Middle frontal gyrus (tissue), 1 donor: ENCODE data around the gene UMAD1.

Experiments used
- DNase-seq: peaks from one replicate; pipeline ENCODE4 v3.0.0-alpha.2; 2015; ENCODE audit warnings: low spot score; ENCODE audit errors: extremely low spot score

UMAD1 gene

DNA sequence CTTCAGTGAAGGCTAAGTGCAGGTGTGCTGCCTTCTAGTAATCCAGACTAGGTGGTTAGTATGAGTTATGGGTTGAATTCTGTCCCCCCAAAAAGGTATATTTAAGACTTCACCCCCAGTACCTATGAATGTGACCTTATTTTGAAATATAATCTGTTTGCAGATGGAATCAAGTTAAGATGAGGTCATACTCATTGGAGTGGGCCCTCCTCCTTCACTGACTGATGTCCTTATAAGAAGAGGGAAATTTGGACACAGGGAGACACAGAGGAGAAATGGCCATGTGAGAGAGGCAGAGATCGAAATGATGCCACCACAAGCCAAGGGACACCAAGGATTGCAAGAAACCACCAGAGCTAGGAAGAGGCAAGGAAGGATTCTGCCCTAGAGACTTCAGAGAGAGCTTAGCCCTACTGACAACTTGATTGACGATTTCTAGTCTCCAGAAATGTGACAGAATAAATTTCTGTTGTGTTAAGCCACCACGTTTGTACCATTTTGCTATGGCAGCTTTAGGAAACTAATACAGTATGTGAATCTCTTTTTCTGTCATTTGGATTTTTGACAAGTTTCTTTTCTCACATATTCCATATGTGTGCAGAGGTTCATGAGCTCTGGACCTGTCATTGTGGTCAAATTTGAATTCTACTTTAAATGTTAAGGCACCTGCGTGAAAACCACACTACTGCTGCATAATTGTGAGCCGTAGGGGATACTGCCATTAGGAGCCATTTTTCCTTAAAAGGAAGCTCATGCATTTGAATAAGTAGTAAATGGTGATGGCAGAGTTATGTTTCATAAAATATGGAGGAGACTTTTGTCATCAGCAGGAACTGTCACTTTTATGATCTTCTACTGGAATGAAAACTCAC lies 80.4 kb downstream of the UMAD1 start:
- DNase-seq: no peak

DNA sequence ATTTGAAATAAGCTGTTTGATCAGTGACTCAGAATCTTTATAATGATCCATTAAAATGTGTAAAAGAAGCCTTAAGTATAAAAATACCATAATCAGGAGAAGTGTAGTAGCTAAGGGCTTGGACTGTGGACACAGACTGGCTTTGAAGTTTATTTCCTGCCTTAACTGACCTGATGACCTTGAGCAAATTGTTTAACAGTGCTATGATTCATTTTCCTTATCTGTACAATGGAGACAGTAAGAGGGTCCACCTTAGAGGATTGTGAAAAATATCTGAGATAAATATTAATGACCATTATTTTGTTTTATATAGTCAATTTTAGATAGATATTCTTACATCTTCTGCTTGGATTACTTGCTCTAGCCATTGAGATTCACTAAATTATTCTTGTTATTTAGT lies 91.2 kb downstream of the UMAD1 start:
- no peak for DNase-seq

DNA sequence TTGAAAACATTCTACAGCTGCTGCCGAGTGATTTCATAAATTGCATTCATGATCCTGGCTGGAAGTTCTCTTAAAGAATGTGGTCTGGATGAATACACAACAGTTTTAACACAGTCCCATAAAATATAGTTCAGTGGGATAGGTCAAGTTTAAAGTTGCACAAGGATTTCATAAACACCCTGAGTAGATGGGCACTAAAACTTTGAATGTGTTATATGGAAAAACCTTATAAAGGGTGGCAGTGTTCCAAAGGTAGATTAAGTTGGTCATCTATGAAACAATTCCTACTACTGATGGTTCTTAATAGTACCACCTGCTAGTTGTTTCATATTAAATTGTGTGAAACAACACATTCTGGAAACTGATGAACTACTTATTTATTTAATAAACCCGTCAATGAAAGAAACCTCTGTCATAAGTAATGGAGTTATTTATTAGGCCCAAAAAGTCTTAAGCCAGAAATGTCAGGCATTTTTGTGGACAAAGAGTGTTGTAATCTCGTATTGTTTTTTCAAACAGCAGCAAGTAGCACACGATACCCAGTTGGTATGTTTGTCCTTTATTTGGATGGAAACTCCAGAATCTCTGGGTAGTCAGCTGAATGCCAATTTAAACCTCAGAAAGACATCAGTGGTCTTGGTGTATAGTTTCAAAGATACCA lies 92.2 kb downstream of the UMAD1 start:
- no peak for DNase-seq

DNA sequence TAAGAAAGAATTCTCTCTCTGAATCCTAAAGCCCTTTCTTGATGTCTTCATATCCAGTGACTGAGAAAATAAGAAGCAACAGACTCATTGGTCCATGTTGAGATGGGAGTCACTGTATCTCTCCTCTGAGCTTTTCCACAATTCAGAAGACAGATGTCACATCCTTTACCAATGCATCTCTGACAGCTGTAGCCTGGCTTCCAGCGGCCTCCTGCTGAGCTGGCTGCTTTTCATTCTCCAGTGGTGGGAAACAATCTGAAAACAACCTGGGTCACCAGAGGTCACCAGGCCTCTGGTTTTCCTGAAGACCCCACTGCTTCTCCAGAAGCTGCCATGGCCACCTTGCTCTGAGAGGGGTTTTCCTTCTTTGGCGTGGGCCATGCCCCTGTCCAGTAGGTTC lies 96.1 kb downstream of the UMAD1 start:
- DNase-seq: no peak

DNA sequence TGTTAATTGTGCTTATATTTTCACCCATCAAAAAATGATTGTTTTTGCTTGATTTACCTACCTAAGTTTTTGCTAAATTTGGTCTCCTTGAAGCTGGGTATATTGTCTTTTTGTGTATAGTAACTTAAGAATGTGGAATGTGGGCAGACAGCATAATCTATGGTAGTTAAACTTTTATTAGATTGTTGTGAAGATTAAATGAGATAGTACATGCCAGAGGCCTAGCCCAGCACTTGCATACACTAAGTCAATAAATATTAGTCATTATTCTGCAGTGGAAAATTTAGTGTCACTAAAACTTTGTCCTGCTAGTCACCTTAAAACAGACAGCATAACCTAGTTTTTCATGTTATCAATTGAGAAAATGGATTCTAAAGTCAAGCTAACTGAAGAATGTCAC lies 97.1 kb downstream of the UMAD1 start:
- no peak for DNase-seq

DNA sequence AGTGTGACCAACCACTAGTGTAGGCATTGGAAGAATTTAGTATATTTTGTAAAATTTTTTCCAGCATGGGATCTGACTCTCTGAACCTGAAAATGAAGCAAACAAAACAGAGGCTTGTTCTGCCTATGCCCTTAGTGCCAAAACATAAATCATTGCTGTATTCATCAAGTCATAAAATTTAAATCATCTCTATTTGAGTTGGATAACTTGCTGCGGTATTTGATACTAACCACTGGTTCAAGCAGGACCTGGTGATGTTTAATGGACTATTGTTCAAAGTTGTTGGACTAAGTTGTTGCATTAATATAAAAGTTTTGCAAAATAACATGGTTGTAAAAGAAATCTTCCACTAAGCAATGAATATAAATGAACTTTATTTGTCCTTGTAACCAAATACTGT lies 97.6 kb downstream of the UMAD1 start:
- DNase-seq: no peak

DNA sequence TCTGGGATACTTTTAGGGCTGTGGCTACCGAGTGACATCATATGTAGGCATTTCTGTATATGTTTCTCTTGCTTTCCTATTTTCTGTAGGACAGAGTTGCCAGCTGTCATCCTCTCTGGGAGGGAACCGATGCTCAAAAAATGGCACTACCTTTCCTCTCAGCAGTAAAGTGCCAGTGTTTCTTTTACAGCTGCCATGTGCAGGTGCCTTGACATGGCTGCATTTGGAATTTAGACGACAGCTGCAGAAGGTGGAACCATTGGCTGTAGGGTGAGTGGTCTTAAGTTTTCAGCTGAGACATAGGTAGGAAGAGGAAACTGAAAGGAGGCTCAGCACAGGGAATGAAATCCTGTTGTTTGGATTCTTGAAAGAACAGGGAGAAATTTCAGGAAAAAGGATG lies 98.1 kb downstream of the UMAD1 start:
- DNase-seq: no peak

DNA sequence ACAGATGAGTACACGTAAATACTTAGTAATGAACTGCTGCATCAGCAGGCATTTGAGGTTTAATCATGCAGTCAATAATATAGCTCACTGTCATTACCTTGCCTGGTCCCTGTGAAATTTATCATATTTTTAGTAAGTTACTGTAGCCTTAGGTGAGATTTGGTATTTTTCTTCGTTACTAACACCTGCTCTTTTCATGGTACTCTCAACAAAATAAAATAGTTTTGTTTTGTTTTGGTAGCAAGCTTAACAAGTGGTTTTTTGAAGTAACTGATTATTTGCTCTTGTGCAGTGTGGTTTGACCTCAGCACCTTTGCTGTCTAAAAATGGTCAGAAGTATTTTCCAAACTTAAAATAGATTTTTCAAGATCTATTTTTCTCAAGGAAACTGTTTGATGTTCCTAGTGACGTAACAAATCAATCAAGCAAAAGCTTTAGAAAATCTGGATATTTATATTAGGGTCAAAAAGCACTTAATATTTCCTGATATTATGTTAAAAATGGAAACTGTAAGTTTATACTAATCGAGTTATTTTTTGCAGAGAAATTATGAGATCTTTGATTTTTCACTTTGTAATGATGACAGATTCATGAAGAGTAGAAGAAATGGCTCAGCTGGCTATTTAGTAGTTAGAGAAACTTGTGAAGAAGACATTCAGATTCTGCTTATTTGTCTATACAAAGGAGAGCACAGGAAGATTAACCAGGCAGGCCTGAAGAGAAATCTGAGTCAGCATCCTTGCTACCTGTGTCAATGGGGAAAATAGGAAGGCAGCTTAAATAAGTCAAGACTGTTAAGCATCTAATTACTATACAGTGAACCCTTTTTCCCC lies 98.9 kb downstream of the UMAD1 start:
- no peak for DNase-seq

DNA sequence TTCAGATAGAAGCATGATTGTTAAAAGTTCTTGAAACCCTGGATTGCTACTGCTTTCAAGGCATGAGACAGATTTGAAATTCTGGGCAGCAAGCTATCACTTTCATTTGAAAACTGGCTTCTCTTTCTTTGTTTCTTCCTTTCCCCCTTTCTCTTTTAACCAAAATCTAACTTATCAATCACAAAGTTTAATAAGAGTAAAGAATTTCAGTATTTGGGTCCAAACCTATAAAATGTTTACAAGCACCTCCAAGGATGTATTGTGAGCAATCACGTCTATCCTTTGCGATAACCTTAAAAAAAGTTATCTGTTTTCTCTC lies 99.4 kb downstream of the UMAD1 start:
- no peak for DNase-seq

DNA sequence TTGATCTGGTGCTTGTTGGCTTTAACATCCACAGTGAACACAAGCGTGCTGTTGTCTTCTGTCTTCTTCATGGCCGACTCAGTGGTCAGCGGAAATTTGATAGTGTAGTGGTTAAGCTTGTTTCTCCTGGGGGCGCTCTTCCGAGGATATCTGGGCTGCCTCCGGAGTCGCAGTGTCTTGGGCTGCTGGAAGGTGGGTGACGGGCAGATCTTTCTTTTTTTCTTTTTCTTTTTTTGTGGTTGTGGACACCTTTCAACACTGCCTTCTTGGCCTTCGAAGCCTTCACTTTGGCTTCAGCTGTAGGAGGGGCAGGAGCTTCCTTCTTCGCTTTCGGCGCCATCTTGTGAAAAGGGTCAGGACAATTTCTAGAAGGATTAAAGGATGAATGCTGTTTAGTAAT lies 101.7 kb downstream of the UMAD1 start:
- DNase-seq: no peak

DNA sequence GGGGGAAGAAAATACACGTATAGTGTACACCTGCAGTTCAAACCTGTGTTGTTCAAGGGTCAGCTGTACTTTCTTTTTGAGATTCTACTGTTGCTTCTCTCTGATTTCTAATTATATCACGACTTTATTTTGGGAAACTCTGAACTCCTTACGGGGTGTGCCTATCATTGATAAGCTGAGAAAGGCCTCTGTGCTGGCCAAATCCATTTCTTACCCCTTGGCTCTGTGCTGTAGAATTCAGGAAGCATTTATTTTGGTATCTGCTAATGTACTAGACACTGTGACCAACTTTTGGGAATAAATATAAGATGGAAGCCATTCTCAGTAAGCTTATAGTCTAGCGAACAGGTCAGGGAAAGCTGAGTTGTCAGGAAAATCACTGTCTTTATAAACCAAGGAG lies 104.7 kb downstream of the UMAD1 start:
- no peak for DNase-seq

DNA sequence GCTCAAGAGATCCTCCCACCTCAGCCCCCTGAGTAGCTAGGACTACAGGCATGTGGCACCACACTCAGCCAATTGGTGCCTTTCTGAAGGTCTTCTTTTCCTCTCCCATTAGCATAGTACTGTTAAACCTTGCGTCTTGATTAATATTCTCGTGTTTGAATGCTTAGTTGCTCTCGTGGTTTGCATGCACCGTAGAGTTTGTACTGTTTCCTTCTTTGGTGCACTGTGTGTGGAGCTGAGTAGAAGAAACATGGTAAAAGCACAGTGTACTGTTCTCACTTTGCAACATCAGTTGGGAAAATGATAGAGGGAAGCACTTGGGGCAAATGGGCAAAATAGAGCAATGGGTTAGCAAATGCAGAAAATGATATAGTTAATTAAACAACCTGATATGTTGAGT lies 105.4 kb downstream of the UMAD1 start:
- DNase-seq: no peak

DNA sequence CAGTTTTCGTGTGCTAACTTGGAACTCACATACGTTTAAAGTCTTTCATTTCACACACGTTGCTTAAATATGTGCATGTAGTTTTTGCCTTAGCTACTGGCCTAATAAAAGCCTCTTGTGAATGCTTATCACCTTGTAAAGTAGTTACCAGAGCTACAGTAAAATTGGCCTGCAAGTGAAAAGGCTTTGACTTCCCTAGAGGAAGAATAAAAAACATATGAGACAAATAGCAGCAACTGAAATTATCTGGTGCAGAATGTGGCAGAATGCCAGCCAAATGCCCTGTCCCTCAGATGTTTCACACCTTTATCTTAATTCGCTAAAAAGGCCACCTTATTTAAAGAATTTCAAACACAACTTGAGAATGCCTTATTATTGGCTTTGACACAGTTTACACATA lies 105.9 kb downstream of the UMAD1 start:
- no peak for DNase-seq

DNA sequence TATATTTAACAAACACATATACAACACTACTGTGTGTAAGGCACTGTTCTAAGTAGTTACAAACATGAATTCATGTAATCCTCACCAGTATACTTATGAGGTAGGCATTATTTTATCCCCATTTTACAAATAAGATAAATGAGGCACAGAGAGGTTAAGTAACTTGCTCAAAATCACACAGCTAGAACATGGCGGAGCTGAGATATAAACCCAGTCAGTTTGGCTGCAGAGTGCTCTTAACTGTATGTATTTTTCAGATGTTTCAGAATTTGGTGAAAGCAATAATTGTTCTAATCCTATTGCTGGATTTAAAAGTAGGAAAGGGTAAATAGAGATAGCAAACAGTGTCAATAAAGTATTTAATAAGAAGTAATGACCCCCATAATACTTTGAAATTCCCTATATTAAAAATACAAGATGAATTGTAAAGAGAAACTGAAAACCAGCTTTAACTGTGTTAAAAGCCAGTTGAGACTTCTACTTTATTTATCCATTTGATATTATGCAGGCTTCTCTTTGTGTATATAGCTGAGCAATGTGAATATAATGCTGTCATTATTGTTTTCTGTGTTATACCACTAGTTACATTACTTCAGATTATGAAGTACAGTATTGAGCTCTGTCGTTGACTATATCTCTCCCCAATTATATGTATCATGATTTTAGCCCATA lies 110.2 kb downstream of the UMAD1 start:
- no peak for DNase-seq

DNA sequence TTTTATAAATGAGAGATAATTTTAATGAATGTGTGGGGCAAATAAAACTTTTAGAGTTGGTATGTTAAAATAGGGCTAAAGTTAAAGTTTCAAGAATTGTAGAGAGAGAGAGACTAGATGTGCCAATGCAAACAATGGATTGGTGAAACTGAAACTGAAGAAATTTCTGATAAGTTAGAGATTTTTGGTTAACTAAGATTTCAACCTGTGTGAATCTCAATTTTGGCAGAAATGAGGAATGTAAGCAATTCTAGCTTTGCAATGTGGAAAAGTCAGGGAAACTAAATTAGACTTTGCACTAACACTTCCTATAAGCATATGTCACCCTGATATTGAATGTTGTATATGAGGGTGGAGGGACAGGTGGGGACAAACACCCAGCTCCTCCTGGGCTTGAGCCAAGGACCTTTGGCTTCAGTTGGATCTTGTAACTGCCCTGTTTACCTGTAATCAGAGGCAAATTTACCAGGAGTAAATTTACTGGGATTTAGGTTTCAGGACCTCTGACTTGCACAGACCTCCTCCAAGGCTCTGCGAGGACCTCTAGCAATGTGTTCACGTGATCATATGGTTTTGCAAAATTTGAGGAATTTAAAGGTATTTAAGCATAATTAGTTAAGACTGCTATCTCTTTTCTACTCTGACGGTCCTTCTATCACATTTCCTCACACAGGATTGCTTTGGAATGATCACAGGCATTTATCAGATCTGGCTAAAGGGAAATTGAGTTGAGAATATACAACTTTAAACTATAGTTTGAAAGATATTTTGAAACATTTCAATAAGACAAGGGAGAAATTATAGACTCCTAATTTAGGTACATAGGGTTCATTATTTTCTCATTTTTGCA lies 110.9 kb downstream of the UMAD1 start:
- DNase-seq: no peak

DNA sequence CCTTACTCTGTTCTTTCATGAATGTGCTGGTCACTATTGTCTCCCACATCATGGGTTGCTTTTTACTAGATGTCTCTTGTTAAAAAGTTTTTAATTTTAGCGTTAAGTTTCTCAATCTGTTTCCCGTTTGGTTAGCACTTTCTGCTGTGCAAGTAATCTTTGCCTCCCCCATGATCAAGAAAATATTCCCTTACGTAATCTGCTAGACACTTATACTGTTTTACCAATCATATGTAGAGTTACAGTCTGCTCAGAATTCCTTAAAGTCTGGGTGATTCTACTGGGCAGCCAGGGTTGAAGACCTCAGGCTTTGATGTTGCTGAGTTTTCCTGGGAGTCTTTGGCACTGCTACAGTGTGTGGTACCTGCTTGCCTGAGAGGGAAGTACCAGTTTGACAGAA lies 116.0 kb downstream of the UMAD1 start:
- no peak for DNase-seq

DNA sequence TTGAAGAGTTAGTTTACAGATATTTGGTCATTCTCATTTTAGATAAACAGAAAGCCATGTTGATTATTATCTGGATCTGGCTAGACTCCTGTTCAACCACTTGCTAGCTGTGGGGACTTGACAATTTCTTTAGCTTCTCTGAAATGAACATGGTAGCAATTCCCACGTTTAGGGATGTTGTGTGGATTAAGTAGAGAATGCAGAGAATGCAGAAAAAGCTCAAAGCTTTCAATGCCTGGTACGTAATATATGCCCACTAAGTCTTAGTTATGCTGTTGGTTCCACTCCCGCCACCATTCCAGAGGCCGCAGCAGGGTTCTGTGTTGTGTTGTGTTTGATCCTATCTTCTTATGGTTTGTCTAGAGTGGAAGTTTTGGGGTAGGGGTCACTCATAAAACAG lies 117.0 kb downstream of the UMAD1 start:
- DNase-seq: no peak

DNA sequence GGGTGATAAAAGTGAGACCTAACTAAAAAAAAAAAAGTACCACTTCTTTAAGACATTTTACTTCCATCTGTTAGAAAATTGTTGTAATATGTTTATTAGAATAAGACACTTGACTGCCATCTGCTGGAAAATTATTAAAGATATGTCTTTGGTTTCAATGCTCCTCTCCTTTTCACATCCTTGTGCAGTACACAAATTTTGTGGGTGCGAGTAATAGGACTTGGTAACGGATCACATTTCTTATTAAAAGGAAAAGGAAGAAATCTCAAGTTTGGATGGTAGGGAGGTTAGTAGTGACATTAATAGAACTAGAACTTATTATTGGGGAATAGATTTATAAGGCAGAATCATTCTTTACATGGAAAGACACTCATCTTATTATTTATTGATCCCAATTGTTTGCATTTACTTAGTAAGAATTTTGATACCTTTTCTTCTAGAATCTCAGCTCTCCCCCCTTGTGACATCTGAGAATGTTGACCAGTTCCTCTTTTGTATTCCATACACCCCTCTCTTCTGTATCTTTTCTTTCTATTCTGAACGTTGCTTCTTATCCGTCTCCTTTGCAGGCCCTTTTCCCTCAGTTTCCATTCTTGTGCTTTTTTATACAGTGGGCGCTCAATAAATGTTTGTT lies 120.9 kb downstream of the UMAD1 start:
- no peak for DNase-seq

DNA sequence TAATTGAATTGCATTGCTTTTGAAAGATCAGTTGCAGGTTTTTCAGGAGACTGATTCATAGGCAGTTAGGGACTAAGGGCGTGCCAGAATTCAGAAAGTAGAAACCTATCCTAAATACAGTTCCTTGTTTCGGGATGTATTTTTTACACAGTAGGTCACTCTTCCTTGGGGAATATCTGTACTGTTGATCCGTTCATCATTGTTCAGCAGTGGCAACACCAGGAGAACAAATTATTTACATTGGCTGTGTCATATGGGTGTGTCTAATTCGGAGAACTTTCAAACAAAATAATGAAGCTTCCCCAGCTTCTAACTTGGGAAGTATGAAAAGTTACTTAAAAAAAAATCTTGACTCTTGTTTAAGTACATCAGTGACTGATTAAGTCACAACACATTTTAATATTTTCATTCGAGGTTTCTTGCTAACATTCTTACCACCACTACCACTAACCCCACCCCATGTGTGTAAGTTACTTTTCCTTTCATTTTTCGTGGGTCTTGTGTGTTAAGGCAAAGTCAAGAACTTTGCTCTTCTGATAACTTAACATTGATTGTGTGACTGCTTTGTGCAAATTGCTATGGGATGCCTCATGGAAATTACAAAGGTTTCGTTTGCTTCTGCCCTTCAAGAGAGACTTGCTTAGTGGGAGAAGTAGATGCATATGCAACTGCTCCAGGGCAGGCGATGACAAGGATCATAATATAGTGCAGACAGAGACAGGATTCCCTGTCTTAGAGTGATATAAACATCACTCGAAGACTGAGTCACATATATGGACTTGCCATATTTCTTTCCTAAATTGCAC lies 121.6 kb downstream of the UMAD1 start:
- DNase-seq: no peak
